ENCODE measurements around the gene TESPA1. TPM values are rescaled to one million over a fixed set of nuclear protein-coding genes. Genes with fewer than 3 reads are reported as not detected.

The TESPA1 gene
- total RNA-seq, 1 donor from 2014 or later = 6.7 TPM

DNA sequence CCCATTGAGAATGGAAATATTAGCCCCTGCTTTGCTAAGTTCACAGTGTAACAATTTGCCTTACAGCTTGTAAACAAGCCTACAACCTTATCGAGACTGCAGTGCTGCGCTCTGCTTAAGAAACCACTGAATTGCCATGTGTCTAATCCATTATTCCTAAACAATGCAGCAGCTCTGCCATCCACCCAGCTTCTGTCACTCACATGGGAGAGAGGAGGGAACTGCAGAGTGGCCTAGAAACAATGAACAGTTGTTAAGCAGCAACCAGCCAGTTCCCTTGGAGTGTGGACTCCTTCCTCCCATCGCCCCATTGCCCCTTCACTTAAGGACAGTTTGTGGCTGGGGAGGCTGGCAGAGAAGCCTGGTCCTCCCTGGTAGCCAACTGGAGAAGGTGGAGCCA is 42.9 kb downstream of the TESPA1 start:
- Histone ChIP-seq H3K4me1 (no peaks in the 10 kb centered on the region), H3K4me3 (no peak overlapping the region), H3K36me3 (no peaks in the 10 kb centered on the region), H3K9me3 (no peaks in the 10 kb centered on the region), H3K27me3 (no peaks in the 10 kb centered on the region), H3K27ac (no peak overlapping the region)
- DNase-seq (no peak), ATAC-seq (no peak)
- intact Hi-C loops (cut with DNase I) = no loop called here
- TF ChIP-seq, protein P1, sequence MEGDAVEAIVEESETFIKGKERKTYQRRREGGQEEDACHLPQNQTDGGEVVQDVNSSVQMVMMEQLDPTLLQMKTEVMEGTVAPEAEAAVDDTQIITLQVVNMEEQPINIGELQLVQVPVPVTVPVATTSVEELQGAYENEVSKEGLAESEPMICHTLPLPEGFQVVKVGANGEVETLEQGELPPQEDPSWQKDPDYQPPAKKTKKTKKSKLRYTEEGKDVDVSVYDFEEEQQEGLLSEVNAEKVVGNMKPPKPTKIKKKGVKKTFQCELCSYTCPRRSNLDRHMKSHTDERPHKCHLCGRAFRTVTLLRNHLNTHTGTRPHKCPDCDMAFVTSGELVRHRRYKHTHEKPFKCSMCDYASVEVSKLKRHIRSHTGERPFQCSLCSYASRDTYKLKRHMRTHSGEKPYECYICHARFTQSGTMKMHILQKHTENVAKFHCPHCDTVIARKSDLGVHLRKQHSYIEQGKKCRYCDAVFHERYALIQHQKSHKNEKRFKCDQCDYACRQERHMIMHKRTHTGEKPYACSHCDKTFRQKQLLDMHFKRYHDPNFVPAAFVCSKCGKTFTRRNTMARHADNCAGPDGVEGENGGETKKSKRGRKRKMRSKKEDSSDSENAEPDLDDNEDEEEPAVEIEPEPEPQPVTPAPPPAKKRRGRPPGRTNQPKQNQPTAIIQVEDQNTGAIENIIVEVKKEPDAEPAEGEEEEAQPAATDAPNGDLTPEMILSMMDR (IDR thresholded peaks at IDR 0.05) = no peak

- intact Hi-C loops (cut with DNase I) = no loop called here
- ATAC-seq (no peak), DNase-seq (no peak)
- no peaks in the 10 kb centered on the region for H3K9me3 ChIP-seq
- no peaks in the 10 kb centered on the region for H3K27me3 ChIP-seq
- TF ChIP-seq, protein P1 (IDR thresholded peaks at IDR 0.05) = no peak
- no peak overlapping the region for H3K27ac ChIP-seq
- no peaks in the 10 kb centered on the region for H3K36me3 ChIP-seq
- H3K4me1 ChIP-seq = peaks cover 2% of the 10 kb centered on the region
- H3K4me3 ChIP-seq = no peak overlapping the region
Measured at GRCh38 chr12:54940727-54941315, 43.7 kb downstream of the TESPA1 start.

DNA sequence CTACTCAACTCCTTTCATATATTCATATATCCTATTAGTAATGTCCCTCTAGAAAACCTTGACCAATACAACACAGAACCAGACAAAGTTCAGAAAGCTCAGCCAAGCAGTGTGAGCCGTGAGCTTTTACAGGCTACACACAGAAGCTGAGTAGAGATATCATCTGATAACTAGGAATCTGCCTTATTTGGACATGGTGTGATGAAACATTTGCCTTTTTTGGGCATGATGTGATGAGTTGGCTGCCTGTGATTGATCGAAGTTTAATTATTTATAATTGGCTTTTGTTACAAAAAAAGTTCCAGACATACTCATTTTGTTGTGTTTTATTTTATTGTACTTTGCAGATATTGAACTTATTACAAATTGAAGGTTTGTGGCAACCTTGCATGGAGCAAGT is 46.6 kb downstream of the TESPA1 start:
- intact Hi-C loops (cut with DNase I) = no loop called here
- no peak overlapping the region for H3K27ac ChIP-seq
- no peak overlapping the region for H3K4me3 ChIP-seq
- TF ChIP-seq, protein P1 (IDR thresholded peaks at IDR 0.05) = no peak
- peaks cover 15% of the 10 kb centered on the region for H3K4me1 ChIP-seq
- DNase-seq = no peak
- no peaks in the 10 kb centered on the region for H3K36me3 ChIP-seq
- ATAC-seq = no peak
- no peaks in the 10 kb centered on the region for H3K27me3 ChIP-seq
- no peaks in the 10 kb centered on the region for H3K9me3 ChIP-seq

GRCh38 chr12:54937376-54937775 is 47.2 kb downstream of the TESPA1 start:
- intact Hi-C loops (cut with DNase I) = no loop called here
- peaks cover 15% of the 10 kb centered on the region for H3K4me1 ChIP-seq
- DNase-seq (no peak), ATAC-seq (no peak)
- no peak overlapping the region for H3K4me3 ChIP-seq
- H3K27me3 ChIP-seq = no peaks in the 10 kb centered on the region
- TF ChIP-seq, protein P1 (IDR thresholded peaks at IDR 0.05) = no peak
- no peak overlapping the region for H3K27ac ChIP-seq
- no peaks in the 10 kb centered on the region for H3K36me3 ChIP-seq
- H3K9me3 ChIP-seq = no peaks in the 10 kb centered on the region

DNA sequence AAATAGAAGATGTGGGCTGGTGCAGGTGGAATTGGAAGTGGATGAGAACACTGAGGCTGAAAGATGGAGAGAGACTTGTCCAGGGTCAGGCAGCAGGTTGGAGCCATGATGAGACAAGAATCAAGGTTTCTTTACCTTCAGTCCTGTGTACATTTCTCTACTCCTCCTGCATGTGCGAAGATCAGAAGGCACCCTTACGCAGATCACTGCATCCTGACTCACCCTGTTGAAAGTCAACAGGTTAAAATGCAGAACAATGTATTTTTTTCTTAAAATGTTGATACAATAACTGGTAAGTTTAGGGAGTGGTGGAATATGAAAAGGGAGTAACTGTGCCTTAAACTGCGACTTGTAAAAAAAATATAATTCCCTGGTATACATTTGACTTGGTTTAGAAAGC is 47.8 kb downstream of the TESPA1 start:
- no peak for DNase-seq
- Histone ChIP-seq H3K4me3 (no peak overlapping the region), H3K27ac (no peak overlapping the region), H3K36me3 (no peaks in the 10 kb centered on the region), H3K27me3 (no peaks in the 10 kb centered on the region), H3K4me1 (peaks cover 15% of the 10 kb centered on the region), H3K9me3 (no peaks in the 10 kb centered on the region)
- TF ChIP-seq, protein P1 (IDR thresholded peaks at IDR 0.05) = no peak
- intact Hi-C loops (cut with DNase I) = no loop called here
- no peak for ATAC-seq
